Kidney tubule cell (primary cell): ENCODE measurements around the gene LNX2.

Experiments used
- DNase-seq: peaks from one replicate; pipeline ENCODE4 v3.0.0-alpha.2; 2018; ENCODE audit warnings: low spot score

Gene LNX2

GRCh38 chr13:27504128-27504867 lies 116.0 kb downstream of the LNX2 start:
- DNase-seq = no peak

- no peak for DNase-seq
These were observed 119.4 kb downstream of the LNX2 start for GRCh38 chr13:27500806-27501534.

GRCh38 chr13:27497563-27498230 lies 122.6 kb downstream of the LNX2 start:
- DNase-seq = no peak

GRCh38 chr13:27496536-27497273 lies 123.6 kb downstream of the LNX2 start:
- no peak for DNase-seq

GRCh38 chr13:27496006-27496405 lies 124.3 kb downstream of the LNX2 start:
- no peak for DNase-seq
